ENCODE results near the gene EPHB4. TPM values are rescaled to one million over a fixed set of nuclear protein-coding genes. Genes with fewer than 3 reads are reported as not detected.
A peak's percentile ranks its signal among the peaks of the same experiment; 100 is the strongest.

EPHB4 gene
- total RNA-seq, 6 experiments from 2014 or later, result 23.9 to 43.7 (median 36.8) TPM

DNA sequence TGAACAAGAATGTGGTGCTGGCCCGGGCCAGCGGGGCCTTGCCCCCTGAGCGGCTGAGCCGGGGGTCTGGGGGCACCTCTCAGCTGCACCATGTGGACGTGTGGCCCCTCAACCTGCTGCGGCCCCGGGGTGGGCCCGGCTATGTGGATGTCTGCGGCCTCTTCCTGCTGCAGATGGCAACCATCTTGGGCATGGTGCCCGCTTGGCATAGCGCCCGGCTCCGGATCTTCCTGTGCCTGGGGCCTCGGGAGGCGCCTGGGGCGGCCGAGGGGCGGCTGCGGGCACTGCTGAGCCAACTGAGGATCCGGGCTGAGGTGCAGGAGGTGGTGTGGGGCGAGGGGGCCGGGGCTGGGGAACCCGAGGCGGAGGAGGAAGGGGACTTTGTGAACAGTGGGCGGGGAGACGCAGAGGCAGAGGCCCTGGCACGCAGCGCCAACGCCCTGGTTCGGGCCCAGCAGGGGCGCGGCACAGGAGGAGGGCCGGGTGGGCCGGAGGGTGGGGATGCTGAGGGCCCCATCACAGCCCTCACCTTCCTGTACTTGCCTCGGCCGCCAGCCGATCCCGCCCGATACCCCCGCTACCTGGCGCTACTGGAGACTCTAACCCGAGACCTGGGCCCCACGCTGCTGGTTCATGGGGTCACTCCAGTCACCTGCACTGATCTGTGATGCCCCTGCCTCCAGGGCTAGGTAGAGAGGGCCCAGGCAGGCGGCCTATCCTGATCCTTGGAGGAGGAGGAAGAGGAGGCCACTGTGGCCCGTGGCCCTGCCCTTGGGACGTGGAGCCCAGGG is 38.8 kb upstream of the EPHB4 start:
- WGBS (ENCODE audit: insufficient coverage, low coverage, low lambda C conversion rate, missing lambda C conversion rate), result 25% methylated on average over 14 of the region's 46 CpGs
- H3K9me3 ChIP-seq, result no peaks in the 10 kb centered on the region
- TF ChIP-seq, protein P1, sequence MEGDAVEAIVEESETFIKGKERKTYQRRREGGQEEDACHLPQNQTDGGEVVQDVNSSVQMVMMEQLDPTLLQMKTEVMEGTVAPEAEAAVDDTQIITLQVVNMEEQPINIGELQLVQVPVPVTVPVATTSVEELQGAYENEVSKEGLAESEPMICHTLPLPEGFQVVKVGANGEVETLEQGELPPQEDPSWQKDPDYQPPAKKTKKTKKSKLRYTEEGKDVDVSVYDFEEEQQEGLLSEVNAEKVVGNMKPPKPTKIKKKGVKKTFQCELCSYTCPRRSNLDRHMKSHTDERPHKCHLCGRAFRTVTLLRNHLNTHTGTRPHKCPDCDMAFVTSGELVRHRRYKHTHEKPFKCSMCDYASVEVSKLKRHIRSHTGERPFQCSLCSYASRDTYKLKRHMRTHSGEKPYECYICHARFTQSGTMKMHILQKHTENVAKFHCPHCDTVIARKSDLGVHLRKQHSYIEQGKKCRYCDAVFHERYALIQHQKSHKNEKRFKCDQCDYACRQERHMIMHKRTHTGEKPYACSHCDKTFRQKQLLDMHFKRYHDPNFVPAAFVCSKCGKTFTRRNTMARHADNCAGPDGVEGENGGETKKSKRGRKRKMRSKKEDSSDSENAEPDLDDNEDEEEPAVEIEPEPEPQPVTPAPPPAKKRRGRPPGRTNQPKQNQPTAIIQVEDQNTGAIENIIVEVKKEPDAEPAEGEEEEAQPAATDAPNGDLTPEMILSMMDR (IDR thresholded peaks at IDR 0.05), result no peak
- no peak for TF ChIP-seq POLR2A (IDR thresholded peaks at IDR 0.05)
- DNase-seq (peak in 1 of 3 donors; percentile 75), ATAC-seq (no peak)
- H3K36me3 ChIP-seq, result peaks cover 0 to 11% (median 4%) of the 10 kb centered on the region in 4 donors
- H3K4me3 ChIP-seq, result no peak overlapping the region
- H3K27ac ChIP-seq, result peak overlapping the region; percentile 95 to 99 (median 96)
- H3K4me1 ChIP-seq, result peaks cover 0 to 28% (median 9%) of the 10 kb centered on the region in 4 donors
- intact Hi-C loops (cut with DNase I), result no loop called here
- H3K27me3 ChIP-seq, result no peaks in the 10 kb centered on the region

DNA sequence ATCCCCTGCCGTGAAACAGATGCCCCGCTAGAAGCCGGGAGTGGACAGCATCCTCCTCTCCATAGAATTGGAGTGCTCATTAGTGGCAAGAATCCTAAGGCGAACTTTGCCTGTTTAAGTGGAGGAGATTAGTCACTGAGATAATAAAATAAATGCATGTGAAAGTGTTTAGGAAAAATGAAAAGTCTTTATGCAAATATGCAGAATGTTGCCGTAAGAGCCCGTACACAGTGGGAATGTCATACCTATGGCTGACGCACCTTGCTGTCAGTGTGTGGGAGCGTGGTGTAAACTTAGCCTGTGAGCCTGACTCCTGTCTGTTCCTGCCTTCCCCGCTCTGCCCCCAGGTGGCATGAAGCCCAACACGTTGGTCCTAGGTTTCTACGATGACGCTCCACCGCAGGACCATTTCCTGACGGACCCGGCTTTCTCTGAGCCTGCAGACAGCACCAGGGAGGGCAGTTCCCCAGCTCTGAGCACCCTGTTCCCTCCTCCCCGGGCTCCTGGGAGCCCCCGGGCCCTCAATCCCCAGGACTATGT is 38.1 kb upstream of the EPHB4 start:
- intact Hi-C loops (cut with DNase I), result no loop called here
- TF ChIP-seq POLR2A (IDR thresholded peaks at IDR 0.05), result no peak
- TF ChIP-seq, protein P1 (IDR thresholded peaks at IDR 0.05), result no peak
- Histone ChIP-seq H3K36me3 (peaks cover 0 to 4% (median 2%) of the 10 kb centered on the region in 4 donors), H3K27me3 (no peaks in the 10 kb centered on the region), H3K4me3 (no peak overlapping the region), H3K4me1 (peaks cover 0 to 28% (median 9%) of the 10 kb centered on the region in 4 donors), H3K9me3 (no peaks in the 10 kb centered on the region), H3K27ac (no peak overlapping the region)
- DNase-seq (no peak), ATAC-seq (no peak)
- WGBS (ENCODE audit: insufficient coverage, low coverage, low lambda C conversion rate, missing lambda C conversion rate), result 79% methylated on average over 5 of the region's 17 CpGs

DNA sequence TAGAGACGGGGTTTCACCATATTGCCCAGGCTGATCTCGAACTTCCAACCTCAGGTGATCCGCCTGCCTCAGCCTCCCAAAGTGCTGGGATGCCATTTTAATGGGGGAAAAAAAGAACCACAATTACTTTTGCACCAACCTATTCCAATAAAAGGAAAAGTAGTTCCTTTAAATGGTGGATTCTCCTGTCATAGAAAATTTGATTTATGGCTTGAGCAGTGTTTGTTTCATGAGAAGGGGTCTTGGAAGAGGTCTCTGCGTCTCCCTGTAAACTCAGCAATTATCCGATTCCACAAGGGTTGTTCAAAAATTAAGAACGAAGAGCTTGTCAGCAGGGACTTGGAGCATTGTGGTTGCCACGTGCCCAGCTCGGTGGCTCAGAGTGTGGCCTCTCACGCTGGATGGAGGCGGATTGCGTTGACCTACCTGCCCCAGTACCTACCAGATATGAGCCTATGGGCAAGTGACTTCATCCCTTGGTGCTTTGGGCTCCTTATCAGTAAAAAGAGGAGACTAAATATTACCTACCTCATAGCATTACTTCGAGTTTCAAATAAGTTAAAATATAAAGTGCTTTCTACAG is 37.0 kb upstream of the EPHB4 start:
- H3K27ac ChIP-seq, result no peak overlapping the region
- no peak overlapping the region for H3K4me3 ChIP-seq
- peaks cover 0 to 28% (median 9%) of the 10 kb centered on the region in 4 donors for H3K4me1 ChIP-seq
- WGBS (ENCODE audit: insufficient coverage, low coverage, low lambda C conversion rate, missing lambda C conversion rate), result 76% methylated on average over 12 of the region's 12 CpGs
- TF ChIP-seq, protein P1 (IDR thresholded peaks at IDR 0.05), result no peak
- no peak for TF ChIP-seq POLR2A (IDR thresholded peaks at IDR 0.05)
- no peak for ATAC-seq
- intact Hi-C loops (cut with DNase I), result no loop called here
- no peaks in the 10 kb centered on the region for H3K27me3 ChIP-seq
- H3K36me3 ChIP-seq, result peaks cover 0 to 6% (median 0%) of the 10 kb centered on the region in 4 donors
- DNase-seq, result no peak
- H3K9me3 ChIP-seq, result no peaks in the 10 kb centered on the region

DNA sequence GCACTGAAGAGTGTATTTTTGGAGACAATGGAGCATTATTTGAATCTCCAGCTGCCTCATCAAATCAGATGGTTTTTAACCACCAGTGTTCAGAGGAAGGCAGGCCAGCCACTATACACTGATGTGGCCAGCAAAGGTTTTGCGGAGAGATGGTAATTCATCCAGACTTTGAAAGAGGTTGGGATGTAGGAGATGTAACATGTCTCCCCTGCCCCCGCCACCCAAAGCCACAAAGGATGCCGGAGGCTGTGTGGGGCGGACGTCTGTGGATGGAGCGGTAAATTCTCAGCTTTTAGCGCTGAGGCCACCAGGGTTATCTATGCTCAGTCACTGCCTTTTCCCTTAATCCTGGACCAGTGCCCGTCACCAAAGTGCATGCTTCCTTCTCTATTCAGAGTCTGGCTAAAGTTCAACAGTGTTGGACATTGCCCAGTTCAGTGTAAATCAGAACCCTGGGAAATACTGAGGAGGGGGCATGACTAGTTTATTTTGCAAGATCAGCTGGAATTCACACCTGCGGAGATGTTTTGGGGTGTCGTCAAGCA is 36.2 kb upstream of the EPHB4 start:
- Histone ChIP-seq H3K9me3 (no peaks in the 10 kb centered on the region), H3K4me1 (peaks cover 0 to 24% (median 7%) of the 10 kb centered on the region in 4 donors), H3K4me3 (no peak overlapping the region), H3K27me3 (no peaks in the 10 kb centered on the region), H3K36me3 (peaks cover 0 to 6% (median 0%) of the 10 kb centered on the region in 4 donors), H3K27ac (no peak overlapping the region)
- intact Hi-C loops (cut with DNase I), result no loop called here
- 7% methylated on average over 10 of the region's 10 CpGs for WGBS (ENCODE audit: insufficient coverage, low coverage, low lambda C conversion rate, missing lambda C conversion rate)
- TF ChIP-seq, protein P1 (IDR thresholded peaks at IDR 0.05), result no peak
- no peak for TF ChIP-seq POLR2A (IDR thresholded peaks at IDR 0.05)
- ATAC-seq (peak; percentile 67 to 73 (median 72)), DNase-seq (peak; percentile 76 to 90 (median 81))
